Natural killer cell treated with Interleukin-12 subunit alpha and Interleukin-12 subunit beta and Interleukin-15 and Interleukin-18, amount 100 ng/mL, for 72 hours (primary cell): ENCODE results near the gene HSD11B2. TPM values are rescaled to one million over a fixed set of nuclear protein-coding genes. Genes with fewer than 3 reads are reported as not detected.
A peak's percentile ranks its signal among the peaks of the same experiment; 100 is the strongest.

Source experiments
- ATAC-seq, 2 donors: fragments of 150-1000 bp; cut with Tn5 transposase in 1 of 2; sonication (Bioruptor Pico), chemical (Tn5 transposase) in 1 of 2; 2 replicates each; pipeline ENCODE4 v1.10.0; 2021
- DNase-seq: peaks from one replicate; pipeline ENCODE4 v3.0.0; 2022; ENCODE audit warnings: low spot score
- H3K27ac Mint-ChIP-seq, 2 donors: 1 replicate in 1 of 2; 2 replicates in 1 of 2; pipeline ENCODE4 v1.8.0; 2022; ENCODE audit warnings: mixed read lengths in 2 of 2, mild to moderate bottlenecking in 1 of 2, moderate library complexity in 1 of 2
- H3K27me3 Mint-ChIP-seq, 2 donors: 1 replicate in 1 of 2; 2 replicates in 1 of 2; pipeline ENCODE4 v1.8.0; 2022; ENCODE audit warnings: mixed read lengths in 2 of 2
- H3K36me3 Mint-ChIP-seq: one replicate; pipeline ENCODE4 v1.8.0; 2022; ENCODE audit warnings: mixed read lengths
- H3K4me1 Mint-ChIP-seq, 2 donors: 1 replicate in 1 of 2; 2 replicates in 1 of 2; pipeline ENCODE4 v1.8.0; 2022; ENCODE audit warnings: low read depth in 2 of 2, mixed read lengths in 2 of 2, mild to moderate bottlenecking in 1 of 2
- H3K4me3 Mint-ChIP-seq: one replicate; pipeline ENCODE4 v1.8.0; 2022; ENCODE audit warnings: mixed read lengths
- H3K9me3 Mint-ChIP-seq: 2 replicates; pipeline ENCODE4 v1.8.0; 2022; ENCODE audit warnings: mixed read lengths
- total RNA-seq, 2 donors: library from RNA; stranded (reverse); gene quantifications; one replicate each; pipeline ENCODE4 v1.2.3, GENCODE V29; 2022

HSD11B2 gene
- not detected for total RNA-seq

- Mint-ChIP-seq H3K9me3 (no peaks in the 10 kb centered on the region), H3K27ac (no peak within 1 kb of the TSS), H3K4me1 (peaks cover 4 to 10% of the 10 kb centered on the region in 2 donors), H3K36me3 (no peaks in the 10 kb centered on the region), H3K27me3 (peaks cover 28 to 29% of the 10 kb centered on the region in 2 donors), H3K4me3 (peak within 1 kb of the TSS; percentile 78)
- peak; percentile 64 to 77 for ATAC-seq
- DNase-seq, result no peak
Observed at GRCh38 chr16:67430977-67431774, at the start of gene HSD11B2. TSS of gene HSD11B2 (plus strand) at chr16:67431121. CDS start at chr16:67431249, 128 bp downstream.

GRCh38 chr16:67383284-67383683 is 47.6 kb upstream of the HSD11B2 start:
- H3K27me3 Mint-ChIP-seq, result peaks cover 2 to 11% of the 10 kb centered on the region in 2 donors
- DNase-seq, result no peak

GRCh38 chr16:67384778-67385510 is 46.0 kb upstream of the HSD11B2 start:
- H3K27me3 Mint-ChIP-seq, result peaks cover 2 to 11% of the 10 kb centered on the region in 2 donors
- H3K4me3 Mint-ChIP-seq, result no peak overlapping the region
- H3K4me1 Mint-ChIP-seq, result no peaks in the 10 kb centered on the region
- H3K36me3 Mint-ChIP-seq, result no peaks in the 10 kb centered on the region
- H3K9me3 Mint-ChIP-seq, result no peaks in the 10 kb centered on the region
- DNase-seq, result peak; percentile 45
- ATAC-seq, result no peak
- no peak overlapping the region for H3K27ac Mint-ChIP-seq

More at GRCh38 chr16:67383284-67383683, 47.6 kb upstream of the HSD11B2 start:
- Mint-ChIP-seq H3K4me3 (no peak overlapping the region), H3K9me3 (no peaks in the 10 kb centered on the region), H3K36me3 (no peaks in the 10 kb centered on the region), H3K4me1 (no peaks in the 10 kb centered on the region), H3K27ac (no peak overlapping the region)
- no peak for ATAC-seq

- H3K4me1 Mint-ChIP-seq, result peaks cover 0 to 3% of the 10 kb centered on the region in 2 donors
- no peaks in the 10 kb centered on the region for H3K9me3 Mint-ChIP-seq
- H3K27ac Mint-ChIP-seq, result no peak overlapping the region
- DNase-seq, result peak; percentile 41
- peaks cover 5 to 13% of the 10 kb centered on the region in 2 donors for H3K27me3 Mint-ChIP-seq
- H3K36me3 Mint-ChIP-seq, result no peaks in the 10 kb centered on the region
- no peak overlapping the region for H3K4me3 Mint-ChIP-seq
- ATAC-seq, result no peak
Observed at GRCh38 chr16:67386861-67387455, 44.0 kb upstream of the HSD11B2 start.

GRCh38 chr16:67387479-67388079 is 43.3 kb upstream of the HSD11B2 start:
- peaks cover 0 to 3% of the 10 kb centered on the region in 2 donors for H3K4me1 Mint-ChIP-seq
- no peak overlapping the region for H3K27ac Mint-ChIP-seq
- DNase-seq (peak; percentile 18), ATAC-seq (no peak)
- H3K36me3 Mint-ChIP-seq, result no peaks in the 10 kb centered on the region
- no peak overlapping the region for H3K4me3 Mint-ChIP-seq
- no peaks in the 10 kb centered on the region for H3K9me3 Mint-ChIP-seq
- peaks cover 10 to 19% of the 10 kb centered on the region in 2 donors for H3K27me3 Mint-ChIP-seq

- DNase-seq (peak; percentile 29), ATAC-seq (no peak)
- Mint-ChIP-seq H3K4me1 (peaks cover 0 to 3% of the 10 kb centered on the region in 2 donors), H3K27ac (no peak overlapping the region), H3K9me3 (no peaks in the 10 kb centered on the region), H3K4me3 (no peak overlapping the region), H3K36me3 (no peaks in the 10 kb centered on the region), H3K27me3 (peaks cover 12 to 23% of the 10 kb centered on the region in 2 donors)
Observed at GRCh38 chr16:67388191-67388590, 42.7 kb upstream of the HSD11B2 start.

DNA sequence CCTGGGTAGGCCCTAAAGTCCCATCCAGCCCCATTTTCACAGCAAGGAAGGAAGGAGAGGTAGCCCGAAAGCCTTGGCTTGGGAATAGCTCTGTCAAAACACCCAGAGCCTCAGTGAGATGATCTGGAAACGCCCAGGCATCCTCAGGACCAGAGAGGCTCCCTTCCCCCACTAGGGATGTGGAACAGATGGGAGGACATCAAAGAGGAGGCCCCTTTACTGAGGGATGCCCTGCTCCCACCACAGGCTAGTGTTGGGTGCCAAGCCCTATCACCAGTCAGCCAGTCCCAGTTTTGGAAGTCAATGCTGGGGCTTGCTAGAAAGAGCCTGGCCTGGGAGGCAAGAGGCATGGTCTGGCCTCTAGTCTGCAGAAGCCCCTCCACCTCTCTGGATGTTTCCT is 42.3 kb upstream of the HSD11B2 start:
- Mint-ChIP-seq H3K27me3 (peaks cover 12 to 23% of the 10 kb centered on the region in 2 donors), H3K36me3 (no peaks in the 10 kb centered on the region), H3K27ac (no peak overlapping the region), H3K4me3 (no peak overlapping the region), H3K4me1 (peaks cover 0 to 3% of the 10 kb centered on the region in 2 donors), H3K9me3 (no peaks in the 10 kb centered on the region)
- ATAC-seq (no peak), DNase-seq (peak; percentile 31)

GRCh38 chr16:67389911-67390815 is 40.8 kb upstream of the HSD11B2 start:
- no peak for ATAC-seq
- H3K27me3 Mint-ChIP-seq, result peaks cover 14 to 28% of the 10 kb centered on the region in 2 donors
- no peak overlapping the region for H3K4me3 Mint-ChIP-seq
- no peaks in the 10 kb centered on the region for H3K9me3 Mint-ChIP-seq
- peak; percentile 49 for DNase-seq
- H3K4me1 Mint-ChIP-seq, result peaks cover 6 to 8% of the 10 kb centered on the region in 2 donors
- no peaks in the 10 kb centered on the region for H3K36me3 Mint-ChIP-seq
- H3K27ac Mint-ChIP-seq, result no peak overlapping the region

- Mint-ChIP-seq H3K27ac (no peak overlapping the region), H3K36me3 (no peaks in the 10 kb centered on the region), H3K27me3 (peaks cover 14 to 21% of the 10 kb centered on the region in 2 donors), H3K9me3 (no peaks in the 10 kb centered on the region), H3K4me3 (no peak overlapping the region), H3K4me1 (peaks cover 6 to 8% of the 10 kb centered on the region in 2 donors)
- ATAC-seq (no peak), DNase-seq (no peak)
Observed at GRCh38 chr16:67390816-67391423, 40.0 kb upstream of the HSD11B2 start.

DNA sequence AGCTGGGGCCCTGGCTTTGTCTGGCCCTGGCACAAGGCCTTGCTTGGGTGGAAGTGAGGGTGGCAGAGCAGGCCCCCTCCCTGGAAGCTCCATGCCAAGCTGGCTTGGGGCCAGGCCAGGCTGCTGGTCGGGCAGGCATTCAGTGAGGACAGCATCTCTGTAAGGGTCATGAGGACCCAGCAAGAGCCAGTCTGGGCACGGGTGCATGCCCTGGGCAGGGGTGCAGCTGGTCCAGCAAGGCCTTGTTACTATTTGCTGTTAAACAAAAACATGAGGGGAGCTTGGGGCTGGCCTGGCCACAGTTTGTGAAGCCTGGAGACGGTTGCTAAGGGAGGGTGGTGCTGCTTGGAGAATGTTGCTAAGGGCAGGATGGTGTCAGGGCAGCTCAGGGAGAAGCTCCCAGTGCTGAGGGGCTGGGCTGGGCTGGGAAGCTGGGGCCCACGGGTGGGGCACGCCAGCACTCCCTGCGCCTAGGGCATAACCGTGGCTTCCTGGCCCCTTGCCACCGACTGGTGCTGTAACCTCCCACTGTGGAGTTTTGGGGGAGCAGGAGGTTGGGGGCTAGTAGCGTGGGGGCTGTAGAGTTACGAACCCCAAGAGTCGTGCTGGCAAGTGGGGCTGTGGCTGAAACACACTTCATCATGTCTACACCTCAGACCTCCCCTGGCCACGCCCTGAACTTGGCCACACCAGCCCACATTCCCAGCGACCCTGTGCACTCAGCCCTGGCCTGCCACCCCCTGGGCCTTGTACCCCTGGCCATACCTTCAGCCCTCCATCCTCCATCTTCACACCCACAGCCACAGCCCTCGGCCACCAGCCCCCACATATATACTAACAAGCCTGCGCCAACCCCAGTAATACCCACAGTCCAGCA is 39.3 kb upstream of the HSD11B2 start:
- no peak for DNase-seq
- Mint-ChIP-seq H3K4me1 (peaks cover 6 to 8% of the 10 kb centered on the region in 2 donors), H3K36me3 (no peaks in the 10 kb centered on the region), H3K9me3 (no peaks in the 10 kb centered on the region), H3K27ac (no peak overlapping the region), H3K27me3 (peaks cover 14 to 18% of the 10 kb centered on the region in 2 donors), H3K4me3 (peak overlapping the region; percentile 32)
- ATAC-seq, result no peak

GRCh38 chr16:67392301-67393059 is 38.4 kb upstream of the HSD11B2 start:
- H3K27ac Mint-ChIP-seq, result no peak overlapping the region
- H3K9me3 Mint-ChIP-seq, result no peaks in the 10 kb centered on the region
- no peak for DNase-seq
- H3K4me1 Mint-ChIP-seq, result peaks cover 6 to 8% of the 10 kb centered on the region in 2 donors
- peaks cover 14 to 18% of the 10 kb centered on the region in 2 donors for H3K27me3 Mint-ChIP-seq
- no peak for ATAC-seq
- H3K36me3 Mint-ChIP-seq, result no peaks in the 10 kb centered on the region
- peak overlapping the region; percentile 32 for H3K4me3 Mint-ChIP-seq
